ENCODE measurements around the gene RCVRN. TPM values are rescaled to one million over a fixed set of nuclear protein-coding genes. Genes with fewer than 3 reads are reported as not detected.

RCVRN gene
- total RNA-seq, 1 experiment from 2014 or later = not detected

- in situ Hi-C loops (cut with HindIII; ENCODE audit: low pct_unique_long_range_greater_than_20kb, low sequenced_read_pairs) = no loop called here
- CTCF ChIA-PET = no interaction called here
Observed at GRCh38 chr17:9918352-9918751, 13.3 kb upstream of the RCVRN start.

GRCh38 chr17:9917801-9918200 lies 12.7 kb upstream of the RCVRN start:
- H3K4me3 ChIP-seq (ENCODE audit: low read depth in 2 of 2, low read length in 2 of 2) = no peak overlapping the region
- in situ Hi-C loops (cut with HindIII; ENCODE audit: low pct_unique_long_range_greater_than_20kb, low sequenced_read_pairs) = no loop called here
- H3K36me3 ChIP-seq (ENCODE audit: control insufficient read depth, insufficient read depth, low read length) = no peaks in the 10 kb centered on the region
- no peak for TF ChIP-seq POLR2AphosphoS5 (IDR thresholded peaks at IDR 0.05; ENCODE audit: low read depth, low read length)
- TF ChIP-seq CTCF (IDR thresholded peaks at IDR 0.05) = no peak
- TF ChIP-seq REST (IDR thresholded peaks at IDR 0.05; ENCODE audit: insufficient read depth in 1 of 2, low read depth in 2 of 2, low read length in 1 of 2) = no peak
- no peak for TF ChIP-seq SIN3A (IDR thresholded peaks at IDR 0.05; ENCODE audit: borderline replicate concordance, insufficient read depth, low read depth, low read length)
- H3K9me3 ChIP-seq (ENCODE audit: control insufficient read depth, insufficient read depth, low read depth, low read length) = no peaks in the 10 kb centered on the region
- POLR2A ChIA-PET = no interaction called here
- intact Hi-C loops (cut with micrococcal nuclease; ENCODE audit: unreplicated experiment) = no loop called here
- ATAC-seq = no peak
- no peak overlapping the region for H3K27ac ChIP-seq (ENCODE audit: low read length)
- H3K27me3 ChIP-seq (ENCODE audit: control insufficient read depth, insufficient read depth, low read length) = no peaks in the 10 kb centered on the region
- no TSS peak for BruUV-seq (replicated peaks)
- no peaks in the 10 kb centered on the region for H3K4me1 ChIP-seq (ENCODE audit: control insufficient read depth, insufficient read depth, low read length)
- DNase-seq (ENCODE audit: low read depth, low spot score) = no peak
- CTCF ChIA-PET = no interaction called here

More at GRCh38 chr17:9918352-9918751, 13.3 kb upstream of the RCVRN start:
- Histone ChIP-seq H3K4me3 (ENCODE audit: low read depth in 2 of 2, low read length in 2 of 2) (no peak overlapping the region), H3K36me3 (ENCODE audit: control insufficient read depth, insufficient read depth, low read length) (no peaks in the 10 kb centered on the region), H3K27me3 (ENCODE audit: control insufficient read depth, insufficient read depth, low read length) (no peaks in the 10 kb centered on the region), H3K9me3 (ENCODE audit: control insufficient read depth, insufficient read depth, low read depth, low read length) (no peaks in the 10 kb centered on the region), H3K27ac (ENCODE audit: low read length) (no peak overlapping the region), H3K4me1 (ENCODE audit: control insufficient read depth, insufficient read depth, low read length) (no peaks in the 10 kb centered on the region)
- no peak for DNase-seq (ENCODE audit: low read depth, low spot score)
- intact Hi-C loops (cut with micrococcal nuclease; ENCODE audit: unreplicated experiment) = no loop called here
- no peak for ATAC-seq
- TF ChIP-seq SIN3A (IDR thresholded peaks at IDR 0.05; ENCODE audit: borderline replicate concordance, insufficient read depth, low read depth, low read length) = no peak
- no peak for TF ChIP-seq POLR2AphosphoS5 (IDR thresholded peaks at IDR 0.05; ENCODE audit: low read depth, low read length)
- TF ChIP-seq REST (IDR thresholded peaks at IDR 0.05; ENCODE audit: insufficient read depth in 1 of 2, low read depth in 2 of 2, low read length in 1 of 2) = no peak
- no peak for TF ChIP-seq TCF7L2 (IDR thresholded peaks at IDR 0.05; ENCODE audit: low read depth, low read length)
- no peak for TF ChIP-seq CTCF (IDR thresholded peaks at IDR 0.05)
- POLR2A ChIA-PET = no interaction called here
- no TSS peak for BruUV-seq (replicated peaks)

Data from Panc1 (cell line).